RPMI8226 (cell line): ENCODE data around the gene VEZF1.

Source experiments
- DNase-seq: peaks from one replicate; pipeline ENCODE4 v3.0.0-alpha.2; 2015

VEZF1 gene

DNA sequence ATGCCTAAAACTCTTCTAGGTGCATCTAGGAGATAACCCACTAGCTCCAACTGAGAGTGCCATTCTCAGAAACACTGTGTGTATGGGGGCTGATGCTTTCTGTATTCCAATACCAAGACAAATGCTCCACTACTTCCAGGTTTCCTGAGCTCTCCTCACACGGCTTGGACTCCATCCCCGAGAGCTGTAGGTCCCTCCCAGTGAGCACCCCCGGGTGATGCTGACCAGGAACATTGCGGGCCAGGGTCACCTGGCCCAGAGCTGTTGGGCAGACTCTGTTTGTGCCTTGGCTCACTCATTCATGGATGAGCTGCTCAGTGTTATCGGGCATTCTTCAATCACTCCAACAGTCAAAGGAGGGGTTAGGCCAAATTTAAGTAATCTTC lies 39.9 kb downstream of the VEZF1 start:
- no peak for DNase-seq

DNA sequence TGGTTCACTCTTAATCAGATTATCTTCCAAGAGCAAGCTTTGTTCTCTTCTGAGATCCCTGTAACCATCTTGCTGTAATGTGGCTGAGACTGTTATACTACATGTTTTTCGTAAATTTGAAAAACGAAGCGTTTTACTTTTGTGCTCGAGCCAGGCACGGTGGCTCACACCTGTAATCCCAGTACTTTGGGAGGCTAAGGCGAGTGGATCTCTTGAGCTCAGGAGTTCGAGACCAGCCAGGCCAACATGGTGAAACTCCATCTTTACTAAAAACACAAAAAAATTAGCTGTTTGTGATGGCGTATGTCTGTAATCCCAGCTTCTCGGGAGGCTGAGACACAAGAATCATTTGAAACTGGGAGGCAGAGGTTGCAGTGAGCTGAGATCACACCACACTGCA lies 40.7 kb downstream of the VEZF1 start:
- DNase-seq = no peak

DNA sequence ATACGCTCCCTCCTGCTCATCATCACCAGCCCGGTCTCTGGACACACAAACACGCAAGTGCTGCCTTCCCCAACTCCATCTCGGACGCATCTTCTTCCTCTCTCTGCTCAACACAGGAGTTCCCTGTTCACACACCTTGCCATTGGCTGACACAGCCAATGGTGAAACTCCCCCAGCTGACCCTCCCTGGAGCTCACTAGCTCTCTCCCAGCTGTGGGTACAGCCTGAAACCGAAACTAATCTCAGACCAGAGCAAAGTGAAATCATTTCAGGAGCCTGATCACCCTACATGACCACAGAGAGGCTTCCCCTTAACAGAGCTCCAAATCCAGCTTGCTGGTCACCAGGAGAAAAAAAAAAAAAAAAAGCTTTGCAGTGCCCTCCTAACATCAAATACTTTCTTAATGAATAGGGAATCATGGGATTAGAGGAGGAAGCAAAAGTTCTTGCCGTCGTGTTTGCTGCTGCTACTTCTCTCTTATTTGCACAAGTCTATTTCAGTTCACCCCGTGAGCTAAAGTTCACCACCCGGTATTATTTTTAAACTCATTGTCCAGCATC lies 41.2 kb downstream of the VEZF1 start:
- DNase-seq = peak; percentile 95

DNA sequence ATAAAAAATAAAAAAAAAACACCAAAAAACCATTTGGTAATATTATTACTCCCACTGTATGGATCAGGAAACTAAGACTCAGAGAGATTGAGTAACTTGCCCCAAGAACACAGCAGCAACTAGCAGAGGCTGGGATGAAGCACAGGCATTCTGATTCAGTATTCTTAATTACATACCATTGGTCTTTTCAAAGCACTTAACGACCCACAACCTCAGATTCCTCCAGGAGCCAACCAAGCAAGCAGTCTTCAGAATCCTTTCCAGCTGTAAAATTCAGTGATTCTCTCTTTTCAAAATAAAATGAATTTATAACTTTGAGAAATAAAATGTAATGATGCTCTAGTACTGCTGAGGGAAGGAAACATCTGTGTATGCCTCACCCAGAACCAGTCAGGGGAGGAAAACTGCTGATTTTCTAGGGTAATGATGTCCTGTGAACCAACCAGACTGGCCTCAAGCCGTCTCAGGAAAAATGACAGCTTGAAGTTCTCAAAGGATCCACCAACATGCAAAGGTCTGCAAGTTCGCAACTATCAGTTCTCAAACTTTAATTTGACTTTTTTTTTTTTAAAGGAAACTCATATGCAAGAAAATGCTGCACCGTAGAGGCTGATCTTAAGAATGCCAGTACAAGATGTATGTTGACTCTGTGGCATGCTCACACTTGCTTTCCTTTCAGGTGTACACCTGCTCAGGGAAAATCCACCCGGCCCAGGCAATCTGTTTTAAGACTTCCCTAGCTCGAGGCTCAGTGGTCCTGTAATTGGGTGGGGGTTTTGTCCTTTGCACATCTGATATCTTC lies 41.9 kb downstream of the VEZF1 start:
- DNase-seq = no peak

DNA sequence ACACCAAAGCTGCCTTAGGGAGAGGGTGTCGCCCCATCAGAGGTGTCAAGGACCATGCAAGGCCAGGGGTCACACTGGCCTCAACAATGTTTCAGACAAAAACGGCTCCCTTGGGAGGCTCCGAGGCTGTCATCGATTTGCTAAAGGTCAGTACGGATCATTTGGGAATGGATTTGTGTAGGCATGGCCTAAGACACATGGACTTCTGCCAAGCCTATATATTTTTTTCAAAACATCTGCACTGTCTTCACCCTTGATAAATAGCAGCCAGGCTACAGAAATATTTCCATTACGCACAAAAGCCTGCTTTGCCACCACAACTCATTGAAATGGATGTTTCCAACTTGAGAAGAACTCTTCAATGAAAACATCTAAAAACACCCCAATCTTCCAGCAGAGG lies 43.1 kb downstream of the VEZF1 start:
- DNase-seq = no peak

DNA sequence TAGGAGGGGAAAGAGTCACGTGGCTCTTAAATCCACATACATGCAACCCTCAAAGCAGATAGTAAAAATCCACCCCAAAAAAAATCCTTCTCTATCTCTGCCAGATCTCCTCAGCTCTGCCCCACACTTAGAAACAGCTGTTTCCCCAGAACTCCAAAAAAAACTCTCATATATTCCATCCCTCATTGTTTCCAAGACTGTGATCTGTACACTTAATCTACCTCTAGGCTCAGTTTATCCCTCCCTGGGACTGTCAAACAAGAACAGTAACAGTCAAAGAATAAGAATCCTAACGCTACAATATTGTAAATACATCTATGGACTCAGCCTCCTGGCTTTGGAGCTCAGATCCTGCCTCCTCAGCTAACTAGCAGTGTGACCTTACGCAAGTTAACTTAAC lies 44.4 kb downstream of the VEZF1 start:
- no peak for DNase-seq

DNA sequence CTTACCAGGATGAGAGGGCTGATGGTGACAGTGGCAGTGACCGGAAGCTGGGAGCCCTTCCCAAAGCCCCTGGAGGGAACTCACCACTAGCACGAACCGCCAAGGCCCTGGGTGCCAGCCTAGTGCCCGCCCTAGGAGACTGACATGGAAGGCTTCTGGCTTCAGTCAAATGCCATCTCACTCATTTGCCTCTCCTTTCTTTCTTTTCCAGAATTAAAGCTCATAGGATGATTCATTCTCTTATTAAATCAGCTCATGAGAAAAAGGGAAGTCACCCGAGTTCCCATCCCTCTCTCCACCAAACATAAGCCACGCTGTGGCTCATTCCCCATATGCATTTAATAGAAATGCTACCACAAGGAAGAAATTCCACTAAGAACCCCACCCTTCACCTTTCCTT lies 44.9 kb downstream of the VEZF1 start:
- no peak for DNase-seq

DNA sequence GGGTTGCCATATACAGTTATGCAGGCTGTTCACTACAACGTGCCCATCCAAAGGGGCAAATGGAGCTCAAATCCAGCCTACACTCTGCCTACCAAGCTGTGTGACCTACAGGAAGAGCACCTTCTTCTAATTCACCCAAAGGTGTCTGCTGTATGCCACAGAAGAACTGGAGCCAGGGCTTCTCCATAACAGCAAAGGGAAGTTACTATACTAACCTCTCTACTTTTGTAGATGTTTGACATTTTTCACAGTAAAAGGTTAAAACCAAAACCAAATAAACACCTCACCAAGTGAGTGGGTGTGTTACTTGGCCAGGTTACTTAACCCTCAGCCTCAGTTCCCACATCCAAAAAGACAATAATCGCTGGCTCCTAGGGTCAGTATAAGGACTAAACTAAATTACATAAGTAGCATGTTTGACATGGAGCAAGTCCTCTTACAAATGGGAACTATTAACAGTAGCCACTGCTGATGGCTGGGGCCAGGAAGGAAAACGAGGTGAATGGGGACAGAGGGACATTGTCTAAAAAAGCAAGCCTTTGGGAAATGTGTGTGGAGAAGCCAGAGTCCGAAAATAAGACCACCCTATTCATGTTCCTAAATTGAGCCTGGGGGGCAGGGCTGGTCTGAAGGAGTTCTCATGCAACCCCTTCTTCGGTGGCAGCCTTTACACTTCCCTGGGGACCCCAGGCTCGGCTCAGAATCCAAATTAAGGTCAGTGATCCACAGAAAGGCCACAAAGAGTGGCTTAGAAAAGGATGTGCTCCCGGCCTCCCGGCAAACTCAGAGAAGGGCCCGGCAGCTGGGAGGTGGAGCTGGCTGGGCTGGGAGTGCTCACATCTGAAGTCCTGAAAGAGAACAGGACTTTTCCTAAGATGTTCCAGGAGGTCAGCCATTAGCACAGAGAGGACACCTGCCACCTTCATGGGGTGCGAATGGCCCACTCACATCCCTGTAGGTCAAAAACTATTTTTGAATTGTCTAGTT lies 46.4 kb downstream of the VEZF1 start:
- DNase-seq = no peak

DNA sequence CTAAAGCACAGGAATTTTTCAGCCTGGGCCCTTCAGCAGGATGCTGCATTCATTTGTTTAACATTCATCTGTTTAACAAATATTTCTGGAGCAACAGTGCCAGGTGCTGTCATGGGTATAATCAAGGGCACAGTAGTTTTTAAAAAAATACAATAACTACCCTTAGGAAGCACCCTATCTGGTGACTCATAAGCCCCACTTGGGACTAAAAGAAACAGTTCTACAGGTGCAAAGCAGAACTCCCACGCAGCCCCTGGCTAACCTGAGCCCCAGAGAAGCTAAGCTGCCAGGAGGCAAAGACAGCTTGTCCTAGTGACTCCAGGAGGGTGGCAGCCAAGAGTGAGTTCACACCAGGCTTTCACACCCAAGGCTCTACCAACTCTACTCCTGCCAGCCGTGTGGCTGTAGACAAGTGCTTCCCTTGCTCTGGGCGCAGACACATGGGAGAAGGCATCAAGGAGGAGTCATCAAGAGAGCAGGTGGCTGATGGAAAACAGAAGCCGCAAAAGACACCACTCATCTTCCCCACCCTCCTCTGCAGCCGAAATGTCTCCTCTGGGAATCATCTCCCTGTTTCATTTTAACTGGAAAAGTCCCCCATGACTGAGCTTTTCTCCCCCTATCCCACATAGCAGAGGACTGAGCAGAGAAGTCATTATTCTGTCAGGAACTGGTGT lies 47.3 kb downstream of the VEZF1 start:
- peak; percentile 77 for DNase-seq

DNA sequence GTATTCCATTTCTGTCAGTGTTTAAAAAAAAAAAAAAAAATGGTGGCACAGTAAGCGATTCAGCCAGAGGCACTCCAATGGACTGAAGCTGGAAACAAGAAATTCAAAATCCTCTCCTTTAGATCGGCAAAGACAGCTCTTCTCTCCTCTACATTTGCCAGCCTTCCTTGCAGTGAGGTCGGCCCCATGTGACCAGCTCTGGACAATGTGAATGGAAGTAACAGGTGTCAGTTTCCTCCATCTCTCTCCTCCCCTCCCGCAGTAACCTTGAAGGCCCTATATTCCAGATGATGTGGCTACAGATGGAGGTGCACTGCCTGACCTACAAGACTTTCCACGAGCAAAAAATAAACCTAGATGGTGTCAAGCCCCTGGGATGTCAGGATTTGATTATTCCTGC lies 47.8 kb downstream of the VEZF1 start:
- DNase-seq = peak; percentile 75

DNA sequence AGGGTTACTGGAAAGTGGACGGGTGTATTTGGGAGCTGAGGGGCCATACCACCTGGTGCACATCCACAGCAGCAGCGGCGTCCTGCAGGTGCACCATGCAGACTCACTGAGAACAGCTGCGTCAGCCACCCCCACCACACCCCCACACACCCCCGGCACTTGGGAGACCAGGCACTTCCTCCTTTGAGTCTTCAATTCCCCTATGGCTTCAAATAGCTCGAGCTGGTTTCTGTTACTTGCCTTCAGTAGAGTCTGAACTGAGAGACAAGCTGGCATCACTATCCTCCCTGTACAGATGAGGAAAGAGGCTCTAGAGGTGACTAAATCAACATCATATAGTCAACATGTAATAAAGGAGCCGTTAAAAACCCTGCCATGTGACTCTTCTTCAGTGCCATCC lies 48.3 kb downstream of the VEZF1 start:
- DNase-seq = peak; percentile 97

DNA sequence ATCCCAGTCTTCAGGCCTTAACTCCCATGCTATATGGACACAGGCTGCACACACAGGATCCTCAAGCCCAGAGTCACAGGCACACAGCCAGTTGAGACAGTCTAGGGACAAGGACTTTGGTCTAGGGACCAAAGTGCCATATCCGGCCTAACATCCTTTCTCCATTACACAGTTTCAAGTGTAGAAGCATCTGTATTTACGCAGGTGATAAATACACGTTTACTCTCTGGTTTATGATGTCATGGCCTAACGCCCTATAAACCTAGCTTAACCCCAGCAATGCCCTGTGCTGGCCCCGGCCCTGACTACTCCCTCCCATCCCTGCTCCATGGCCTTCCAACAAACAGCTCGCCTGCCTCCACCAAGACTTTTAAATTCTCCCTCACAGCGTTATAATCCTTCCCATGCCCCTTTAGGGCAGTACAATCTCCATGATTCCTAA lies 50.0 kb downstream of the VEZF1 start:
- no peak for DNase-seq

DNA sequence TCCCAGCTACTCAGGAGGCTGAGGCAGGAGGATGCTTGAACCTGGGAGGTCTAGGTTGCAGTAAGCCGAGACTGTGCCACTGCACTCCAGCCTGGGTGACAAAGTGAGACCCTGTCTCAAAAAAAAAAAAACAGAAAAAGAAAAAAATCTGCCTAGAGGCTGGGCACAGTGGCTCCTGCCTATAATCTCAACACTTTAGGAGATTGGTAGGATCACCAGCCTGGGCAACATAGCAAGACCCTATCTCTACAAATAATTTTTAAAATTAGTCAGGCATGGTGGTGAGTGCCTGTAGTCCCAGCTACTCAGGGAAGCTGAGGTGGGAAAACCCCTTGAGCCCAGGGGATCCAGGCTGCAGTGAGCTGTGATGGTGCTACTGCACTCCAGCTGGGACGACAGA lies 50.6 kb downstream of the VEZF1 start:
- no peak for DNase-seq

DNA sequence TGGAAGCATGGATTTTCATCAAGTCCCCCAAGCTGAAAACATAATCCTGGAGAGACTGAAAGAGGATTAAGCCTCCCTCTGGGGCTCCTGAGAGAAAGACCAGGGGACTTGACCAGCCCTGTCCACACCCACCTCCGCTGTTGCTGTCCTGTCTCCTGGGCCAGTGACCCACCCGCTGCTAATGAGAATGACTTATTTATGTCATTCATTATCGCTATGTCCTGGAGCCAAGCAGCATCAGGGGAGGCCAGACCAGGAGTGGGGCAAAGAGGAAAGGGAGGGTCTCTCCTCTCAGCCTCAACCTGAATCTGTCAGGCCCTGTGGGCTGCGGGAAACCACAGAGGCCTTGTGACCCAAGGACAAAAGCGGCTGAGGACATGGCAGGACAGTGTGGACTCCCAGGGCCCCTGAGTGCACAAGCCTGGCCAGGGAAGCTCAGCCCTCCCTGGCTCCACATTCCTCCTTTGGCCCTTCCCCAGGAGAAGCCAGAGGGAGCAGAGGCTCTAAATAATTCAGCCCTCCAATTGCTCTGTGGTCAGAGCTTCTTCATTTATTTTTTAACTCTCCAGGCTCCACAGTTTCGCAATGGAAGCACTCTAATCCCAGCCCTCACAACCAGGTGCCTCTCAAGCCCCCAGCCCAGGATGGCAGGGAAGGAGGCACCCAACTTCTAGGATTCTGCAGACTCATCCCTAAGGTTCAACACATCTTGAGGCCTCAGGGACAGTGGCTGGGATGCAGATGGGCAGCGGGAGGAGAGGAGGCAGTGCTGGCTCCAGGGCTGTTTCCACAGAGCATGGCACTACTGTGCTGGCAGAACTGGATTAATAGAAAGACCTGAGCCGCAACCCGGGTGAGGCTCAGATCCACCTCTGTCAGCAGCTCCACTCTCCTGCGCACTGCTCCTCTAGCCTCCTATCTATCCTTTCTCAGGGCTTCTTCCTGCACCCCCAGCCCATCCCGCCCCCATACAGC lies 51.9 kb downstream of the VEZF1 start:
- no peak for DNase-seq

DNA sequence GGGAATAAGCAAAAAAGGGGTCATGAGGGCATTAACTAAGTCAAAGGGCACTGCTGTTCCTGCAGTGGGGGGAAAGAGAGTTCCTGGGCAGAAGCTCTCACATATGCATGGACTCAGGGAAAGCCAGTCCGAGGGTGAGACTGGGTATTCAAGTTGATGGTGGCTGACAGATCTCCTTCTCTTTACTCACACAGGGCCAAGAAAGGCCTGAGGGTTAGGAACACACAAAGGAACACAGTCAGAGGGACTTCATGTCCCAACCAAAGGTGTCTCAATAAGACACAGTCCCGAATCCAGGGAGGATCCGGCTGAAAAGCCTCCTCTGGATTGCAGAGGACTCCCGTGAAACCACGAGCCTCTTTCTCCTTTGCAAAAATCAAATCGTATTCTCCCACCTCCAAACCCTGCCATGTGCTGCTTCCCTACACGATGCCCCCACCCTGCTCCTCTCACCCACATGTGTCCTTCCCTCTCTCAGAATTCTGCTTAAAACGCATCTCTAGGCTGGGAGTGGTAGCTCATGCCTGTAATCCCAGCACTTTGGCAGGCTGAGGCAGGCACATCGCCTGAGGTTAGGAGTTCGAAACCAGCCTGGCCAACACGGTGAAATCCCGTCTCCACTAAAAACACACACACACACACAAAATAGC lies 56.4 kb downstream of the VEZF1 start:
- DNase-seq = no peak

DNA sequence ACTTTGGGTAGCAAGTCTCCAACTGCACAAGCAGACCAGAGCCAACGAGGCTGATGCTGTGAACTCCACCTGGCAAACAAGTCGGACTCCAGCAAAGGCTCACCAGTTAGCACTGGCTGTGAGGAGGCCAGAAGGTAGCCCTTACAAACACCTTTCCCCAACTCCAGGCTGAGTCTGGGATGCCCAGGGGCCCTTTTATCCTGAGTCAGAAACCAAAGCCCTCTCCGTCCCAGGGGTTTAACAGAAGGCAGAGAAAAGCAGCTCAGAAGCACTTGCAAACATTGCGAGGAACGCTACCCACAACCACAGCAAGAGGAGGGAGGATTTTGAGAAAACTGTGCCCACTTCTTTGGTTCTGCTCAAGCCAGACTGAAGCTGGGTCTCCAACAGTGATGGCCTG lies 57.8 kb downstream of the VEZF1 start:
- no peak for DNase-seq

DNA sequence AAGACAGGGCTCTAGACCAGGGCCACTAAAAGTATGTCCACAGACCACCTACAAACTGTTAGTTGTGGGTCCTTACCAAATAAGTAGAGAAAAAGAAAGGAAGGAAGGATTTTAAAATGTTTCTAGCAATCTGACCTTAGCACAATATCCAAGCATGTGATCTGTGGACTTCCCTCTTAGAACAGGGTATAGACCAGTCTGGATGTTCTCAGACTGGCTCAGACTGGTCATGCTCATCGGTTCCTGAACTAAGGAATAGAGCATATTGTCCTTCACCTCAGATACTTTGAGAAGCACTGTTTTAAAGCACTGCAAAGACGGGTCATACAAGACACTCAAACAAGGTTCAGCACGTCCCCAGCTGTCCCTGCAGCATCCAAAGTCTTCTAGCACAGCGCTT lies 58.7 kb downstream of the VEZF1 start:
- DNase-seq = no peak

DNA sequence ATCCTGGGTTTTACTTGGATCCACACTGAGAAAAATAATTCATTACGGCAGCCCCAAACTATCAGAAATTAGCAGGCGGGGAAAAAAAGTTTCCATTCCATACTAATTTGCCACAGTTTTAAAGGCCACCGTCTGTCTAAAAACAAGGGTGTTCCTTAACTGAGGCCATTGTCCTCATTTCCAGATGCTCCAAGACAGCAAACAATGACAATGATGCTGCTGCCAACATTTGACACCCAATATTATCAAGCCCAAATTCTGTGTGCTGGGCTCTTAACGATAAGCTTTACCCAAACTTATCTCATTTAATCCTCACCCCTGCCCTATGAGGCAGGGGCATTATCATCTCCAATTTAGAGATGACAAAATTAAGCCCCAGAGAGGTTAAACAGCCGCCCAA lies 59.1 kb downstream of the VEZF1 start:
- no peak for DNase-seq

DNA sequence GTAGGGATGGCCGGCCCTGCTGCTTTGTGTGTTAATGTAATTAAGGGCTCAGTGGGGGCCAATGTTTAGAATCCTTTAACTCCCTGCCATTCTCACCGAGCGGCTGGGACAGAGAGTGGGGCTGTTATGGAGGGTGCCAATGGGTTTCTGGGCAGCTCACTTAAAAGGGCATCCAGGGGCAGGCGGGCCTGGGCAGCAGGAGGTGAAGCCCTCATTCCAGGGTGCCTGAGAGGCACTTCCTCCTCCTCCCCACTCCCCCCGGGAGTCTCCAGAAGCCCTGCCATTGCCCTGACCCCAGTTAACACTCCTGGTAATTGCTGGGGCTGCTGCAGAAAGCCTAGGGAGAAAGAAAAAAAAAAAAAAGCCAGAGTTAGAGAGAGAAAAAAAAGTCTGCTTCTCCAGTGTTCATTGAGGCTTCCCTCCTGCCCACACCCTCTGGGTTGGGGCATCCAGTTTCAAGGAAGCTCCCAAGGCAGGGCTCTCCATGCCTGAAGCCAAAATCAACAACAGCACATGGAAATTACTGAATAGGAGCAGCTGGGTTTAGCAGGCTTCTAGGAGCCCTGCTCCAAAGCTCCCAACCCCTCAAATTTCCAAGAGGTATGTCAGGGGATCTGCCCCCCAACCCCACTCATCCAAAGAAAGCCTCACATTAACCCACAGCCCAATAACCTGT lies 60.9 kb downstream of the VEZF1 start:
- no peak for DNase-seq

DNA sequence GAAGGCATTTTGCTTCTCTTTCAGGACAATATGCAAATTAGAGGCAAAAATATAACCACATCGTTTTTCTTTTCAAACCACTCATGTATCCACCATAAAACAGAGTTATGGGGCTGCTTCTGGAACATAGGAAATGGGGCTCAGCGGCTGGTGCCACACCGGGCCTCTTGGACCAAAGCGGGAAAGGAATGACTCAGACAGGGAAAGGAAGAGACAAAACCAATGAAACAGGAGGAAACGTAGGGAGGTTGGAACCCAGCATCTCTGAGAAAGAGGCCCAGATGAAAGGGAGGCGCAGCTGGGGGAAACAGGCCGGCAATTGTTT lies 61.4 kb downstream of the VEZF1 start:
- no peak for DNase-seq
